Subcutaneous adipose tissue (tissue), 4 donors: ENCODE results near the gene RBCK1. TPM values are rescaled to one million over a fixed set of nuclear protein-coding genes. Genes with fewer than 3 reads are reported as not detected.

ENCODE experiments used
- CTCF ChIP-seq: fragments of 450-650 bp; IDR thresholded peaks from one replicate; pipeline ENCODE4 v1.5.1; 2016; ENCODE audit warnings: low read depth, mild to moderate bottlenecking, control low read depth, antibody characterized with exemption, moderate library complexity
- total RNA-seq, 4 donors: library from RNA; depleted of rRNA; stranded (reverse); fragments of >200 nt; gene quantifications; one replicate each; pipeline ENCODE4 v1.1.0, GENCODE V29; 2016

Gene RBCK1
- total RNA-seq, 4 donors from 2014 or later: 29.3 to 91.6 (median 55.1) TPM

- TF ChIP-seq CTCF: no peak
These were observed 41.9 kb upstream of the RBCK1 start for GRCh38 chr20:366041-366718.

DNA sequence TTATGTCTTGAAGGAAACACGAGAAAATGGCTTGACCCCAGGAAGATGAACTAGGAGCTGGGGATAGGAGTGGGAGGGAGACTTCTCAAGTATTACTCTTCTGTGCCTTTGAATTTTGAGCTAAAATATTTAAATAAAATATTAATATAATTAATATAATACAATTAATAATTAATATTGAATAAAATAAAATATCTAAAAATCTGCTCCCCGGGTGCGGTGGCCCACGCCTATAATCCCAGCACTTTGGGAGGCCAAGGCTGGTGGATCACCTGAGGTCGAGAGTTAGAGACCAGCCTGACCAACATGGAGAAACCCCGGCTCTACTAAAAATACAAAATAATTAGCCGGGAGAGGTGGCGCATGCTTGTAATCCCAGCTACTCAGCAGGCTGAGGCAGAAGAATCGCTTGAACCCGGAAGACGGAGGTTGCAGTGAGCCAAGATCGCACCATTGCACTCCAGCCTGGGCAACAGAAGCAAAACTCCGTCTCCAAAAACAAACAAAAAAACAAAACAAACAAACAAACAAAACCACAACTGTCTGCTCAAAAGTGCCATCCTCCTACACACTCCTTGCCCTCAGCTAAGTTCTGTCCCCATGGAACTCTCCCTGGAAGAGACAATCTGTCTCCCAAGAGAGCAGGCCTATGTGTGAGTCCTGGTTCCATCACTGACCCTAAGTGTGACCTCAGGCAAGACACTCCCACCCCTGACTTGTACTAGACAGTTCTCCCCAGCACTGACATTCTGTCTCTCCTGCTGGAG, 41.2 kb upstream of the RBCK1 start:
- TF ChIP-seq CTCF: no peak

DNA sequence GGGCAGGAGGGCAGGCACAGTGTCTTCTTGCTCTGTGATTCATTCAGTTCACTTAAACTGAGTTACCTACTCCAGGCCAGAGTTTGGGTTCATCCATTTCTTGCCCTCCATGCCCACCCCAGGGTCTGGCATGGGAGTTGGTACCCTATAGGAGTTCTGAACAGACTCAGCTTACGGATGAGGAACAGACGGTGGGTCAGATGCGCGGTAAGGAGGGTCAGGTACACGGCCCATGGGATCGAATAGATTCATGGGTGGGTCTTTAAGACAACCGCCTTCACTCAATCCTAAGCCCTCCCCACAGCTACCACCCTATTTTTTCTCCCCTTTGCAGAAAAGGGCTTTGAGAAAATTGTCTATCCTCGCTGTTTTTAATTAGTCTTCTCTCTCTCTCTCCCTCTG, 40.6 kb upstream of the RBCK1 start:
- no peak for TF ChIP-seq CTCF

GRCh38 chr20:368915-369314, 39.2 kb upstream of the RBCK1 start:
- TF ChIP-seq CTCF: no peak

DNA sequence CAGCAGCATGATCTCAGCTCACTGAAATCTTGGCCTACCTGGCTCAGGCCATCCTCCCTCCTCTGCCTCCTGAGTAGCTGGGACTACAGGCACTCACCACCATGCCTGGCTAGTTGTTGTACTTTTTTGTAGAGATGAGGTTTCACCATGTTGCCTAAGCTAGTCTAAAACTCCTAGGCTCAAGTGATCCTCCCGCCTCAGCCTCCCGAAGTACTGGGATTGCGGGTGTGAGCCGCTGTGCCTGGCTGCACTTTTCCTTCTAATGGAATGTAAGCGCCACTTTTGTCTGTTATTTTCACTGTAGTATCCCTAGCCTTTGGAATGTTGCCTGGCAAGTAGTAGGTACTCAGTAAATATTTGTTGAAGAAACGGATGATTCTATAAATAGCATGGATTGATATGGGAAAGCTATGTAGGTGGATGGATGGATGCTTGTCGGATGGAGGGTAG, 37.9 kb upstream of the RBCK1 start:
- no peak for TF ChIP-seq CTCF

DNA sequence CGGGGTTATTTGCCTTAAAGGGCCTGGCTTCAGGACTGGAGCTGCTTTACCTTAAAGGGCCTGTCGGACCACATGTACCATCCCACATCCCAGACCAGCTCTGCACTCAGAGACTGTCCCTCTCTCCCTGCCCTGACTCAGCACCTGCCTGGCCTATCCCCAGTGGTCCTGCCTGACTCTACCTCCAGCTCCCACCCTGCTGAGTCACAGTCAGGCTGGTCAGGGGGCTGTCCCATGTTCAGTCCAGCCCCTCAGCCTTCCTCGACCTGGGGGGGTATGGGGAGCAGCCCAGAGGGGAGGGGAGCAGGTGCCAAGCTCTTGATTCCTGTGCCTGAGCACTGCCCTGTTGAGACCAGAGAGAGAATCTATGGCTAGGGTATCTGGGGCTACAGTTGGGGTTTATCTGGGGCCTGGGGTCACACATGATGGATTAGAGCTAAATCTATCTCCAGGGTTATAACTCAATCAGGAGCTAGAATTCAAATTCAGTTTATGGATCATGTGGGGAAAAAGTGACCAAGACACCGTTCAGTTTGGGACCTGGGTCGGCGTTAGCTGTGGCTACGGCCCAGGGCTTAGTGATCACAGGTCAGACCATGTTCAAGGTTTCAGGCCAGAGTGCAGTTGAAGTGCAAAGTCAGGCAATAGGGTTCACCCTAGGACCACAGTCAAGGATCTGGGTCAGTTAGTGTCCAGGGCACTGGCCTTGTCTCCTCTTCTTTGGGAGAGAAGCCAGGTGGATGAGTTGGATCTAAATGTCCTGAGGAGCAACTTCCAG, 36.9 kb upstream of the RBCK1 start:
- no peak for TF ChIP-seq CTCF
